ENCODE measurements around the gene SPRED2.

SPRED2 gene, protein sequence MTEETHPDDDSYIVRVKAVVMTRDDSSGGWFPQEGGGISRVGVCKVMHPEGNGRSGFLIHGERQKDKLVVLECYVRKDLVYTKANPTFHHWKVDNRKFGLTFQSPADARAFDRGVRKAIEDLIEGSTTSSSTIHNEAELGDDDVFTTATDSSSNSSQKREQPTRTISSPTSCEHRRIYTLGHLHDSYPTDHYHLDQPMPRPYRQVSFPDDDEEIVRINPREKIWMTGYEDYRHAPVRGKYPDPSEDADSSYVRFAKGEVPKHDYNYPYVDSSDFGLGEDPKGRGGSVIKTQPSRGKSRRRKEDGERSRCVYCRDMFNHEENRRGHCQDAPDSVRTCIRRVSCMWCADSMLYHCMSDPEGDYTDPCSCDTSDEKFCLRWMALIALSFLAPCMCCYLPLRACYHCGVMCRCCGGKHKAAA

DNA sequence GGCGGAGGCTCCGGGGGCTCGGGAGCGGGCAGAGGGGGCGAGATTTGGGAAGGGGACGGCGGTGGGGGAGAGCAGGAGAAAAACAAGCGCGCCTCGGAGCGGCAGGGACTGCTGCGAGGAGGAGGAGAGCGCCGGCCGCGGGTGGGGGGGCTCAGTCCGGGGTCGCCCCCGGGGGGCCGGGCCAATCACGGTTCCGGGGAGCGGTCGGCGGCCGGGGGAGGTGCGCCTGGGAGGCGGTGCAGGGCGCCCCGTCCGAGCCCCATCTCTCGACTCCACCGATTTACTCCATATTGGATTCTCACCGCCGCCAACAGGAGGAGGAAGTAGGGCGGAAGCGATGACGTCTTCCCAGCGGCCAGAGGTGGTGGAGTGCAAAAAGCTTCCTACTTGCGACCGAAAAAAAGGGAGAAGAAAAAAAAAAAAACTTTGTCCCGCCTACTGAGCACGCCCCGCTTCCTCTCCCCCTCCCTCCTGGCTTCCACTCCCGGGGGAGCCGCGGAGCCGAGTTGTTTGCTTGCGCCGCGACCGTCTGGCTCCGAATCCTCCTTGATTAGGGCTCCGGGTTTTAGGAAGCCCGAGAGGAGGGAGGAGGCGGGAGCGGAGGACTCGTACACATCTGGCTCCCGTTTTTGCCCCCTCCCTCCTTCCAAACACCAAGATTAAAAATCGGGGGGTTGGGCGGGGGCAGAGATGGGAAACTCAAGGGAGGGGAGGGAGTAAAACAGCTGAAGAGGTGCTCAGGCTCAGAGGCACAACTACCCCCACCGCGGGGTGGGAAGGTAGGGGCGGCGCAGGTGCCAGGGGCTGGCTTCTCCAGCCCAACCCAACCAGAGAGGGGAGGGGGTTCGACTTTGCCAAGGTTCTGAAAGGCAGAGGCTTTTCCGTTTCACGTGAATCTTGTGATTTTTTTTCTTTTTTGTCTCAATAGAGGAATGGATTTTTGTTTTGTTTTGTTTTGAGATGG lies at the start of gene SPRED2:
Gene SPRED2, minus strand, starts transcription at position 373 of the 964 bp plus-strand sequence. CDS start 612 bp downstream, outside the sequence.
- peak; percentile 65 for DNase-seq

DNA sequence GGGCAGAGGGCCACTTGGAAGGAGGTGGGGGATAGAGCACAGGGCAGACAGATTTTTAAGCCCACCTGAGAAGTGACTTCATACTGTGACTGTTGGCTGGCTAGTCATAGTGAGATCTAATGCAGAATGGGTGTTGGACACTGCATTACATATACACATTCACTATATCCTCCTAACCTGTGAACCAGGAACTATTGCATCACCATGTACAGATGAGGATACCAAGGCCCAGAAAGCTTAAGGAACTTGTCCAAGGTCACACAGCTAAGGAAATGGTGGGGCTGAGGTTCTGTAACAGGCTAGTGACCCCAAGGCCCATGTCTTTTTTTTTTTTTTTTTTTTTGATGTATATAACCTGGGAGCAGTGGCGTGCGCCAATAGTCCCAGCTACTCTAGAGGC lies 49.6 kb upstream of the SPRED2 start:
- DNase-seq, result no peak

DNA sequence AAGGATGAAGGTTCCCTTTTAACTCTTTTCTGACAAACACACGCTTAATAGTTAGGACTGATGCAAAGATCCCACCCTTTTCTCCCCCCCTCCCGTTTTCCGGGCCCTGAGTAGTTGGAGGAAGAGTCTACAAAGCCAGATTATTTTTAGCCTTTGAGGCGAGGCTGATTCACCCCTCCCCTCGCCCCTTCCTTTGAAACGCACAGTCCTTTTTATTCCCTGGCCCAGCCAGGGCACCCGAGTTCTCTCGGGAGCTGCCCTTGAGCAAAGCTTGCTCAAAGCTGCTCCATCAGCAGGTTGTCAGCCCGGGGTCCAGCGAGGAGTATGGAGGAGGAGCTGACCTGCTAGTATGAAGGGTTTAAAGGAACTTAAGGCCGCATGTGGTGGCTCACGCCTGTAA lies 47.1 kb upstream of the SPRED2 start:
- DNase-seq, result no peak

DNA sequence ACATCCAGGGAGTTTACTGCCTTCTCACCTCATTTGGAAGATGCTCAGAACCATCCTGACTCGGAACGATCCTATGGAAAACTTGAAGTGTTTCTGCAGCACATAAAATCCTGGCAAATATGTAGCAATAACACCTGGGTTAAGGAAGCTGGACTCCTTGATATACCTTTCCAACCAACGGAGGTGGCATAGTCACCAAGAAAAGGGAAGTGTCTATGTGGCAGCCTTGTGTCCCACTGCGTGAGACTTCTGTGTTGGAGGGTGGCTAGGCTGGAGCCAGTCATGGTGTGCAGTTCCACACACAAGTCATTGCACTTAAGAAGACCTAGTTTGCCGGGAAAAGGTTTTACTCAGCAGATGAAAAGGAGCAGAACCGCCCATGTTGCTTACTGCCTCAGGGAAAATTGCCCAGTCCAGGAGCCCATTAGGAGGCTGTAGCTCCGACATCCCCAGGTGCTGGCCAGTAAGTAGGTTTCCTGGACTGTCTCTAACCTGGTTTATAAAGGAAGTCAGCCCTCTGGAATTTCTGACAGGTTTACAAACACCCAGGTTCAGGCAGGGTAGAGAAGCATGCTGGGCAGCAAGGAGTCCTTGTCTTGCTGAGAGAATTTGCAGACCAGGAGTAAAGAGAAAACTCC lies 46.2 kb upstream of the SPRED2 start:
- DNase-seq, result no peak

DNA sequence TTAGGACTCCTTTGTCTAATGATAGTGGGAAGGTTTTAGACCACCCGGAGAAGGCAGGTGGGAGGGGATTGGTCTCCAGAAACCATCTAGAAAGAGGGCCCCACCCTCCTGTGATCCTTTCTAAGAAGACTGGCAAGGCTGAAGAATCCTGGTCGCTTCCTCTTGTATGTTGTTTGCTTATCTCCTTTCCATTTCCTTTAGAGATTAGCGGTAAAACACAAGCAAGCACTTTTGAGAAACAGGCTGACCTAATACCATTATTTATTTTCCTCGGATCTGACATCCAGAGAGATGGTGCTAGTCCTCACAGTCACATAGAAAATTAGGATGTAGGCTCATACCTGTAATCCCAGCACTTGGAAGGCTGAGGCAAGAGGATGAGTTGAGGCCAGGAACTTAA lies 45.2 kb upstream of the SPRED2 start:
- no peak for DNase-seq

DNA sequence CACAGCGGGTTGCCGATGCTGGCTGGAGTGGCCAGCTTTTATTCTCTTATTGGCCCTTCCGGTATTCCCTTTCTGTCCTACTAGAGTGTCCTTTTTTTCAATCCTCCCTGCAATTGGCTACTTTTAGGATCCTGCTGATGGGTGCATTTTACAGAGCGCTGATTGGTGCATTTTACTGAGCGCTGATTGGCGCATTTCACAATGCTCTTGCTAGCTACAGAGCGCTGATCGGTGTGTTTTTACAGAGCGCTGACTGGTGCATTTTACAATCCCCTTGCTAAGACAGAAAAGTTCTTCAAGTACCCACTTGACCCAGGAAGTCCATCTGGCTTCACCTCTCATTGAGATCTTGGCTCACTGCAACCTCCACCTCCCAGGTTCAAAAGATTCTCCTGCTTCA lies 44.4 kb upstream of the SPRED2 start:
- DNase-seq, result no peak

DNA sequence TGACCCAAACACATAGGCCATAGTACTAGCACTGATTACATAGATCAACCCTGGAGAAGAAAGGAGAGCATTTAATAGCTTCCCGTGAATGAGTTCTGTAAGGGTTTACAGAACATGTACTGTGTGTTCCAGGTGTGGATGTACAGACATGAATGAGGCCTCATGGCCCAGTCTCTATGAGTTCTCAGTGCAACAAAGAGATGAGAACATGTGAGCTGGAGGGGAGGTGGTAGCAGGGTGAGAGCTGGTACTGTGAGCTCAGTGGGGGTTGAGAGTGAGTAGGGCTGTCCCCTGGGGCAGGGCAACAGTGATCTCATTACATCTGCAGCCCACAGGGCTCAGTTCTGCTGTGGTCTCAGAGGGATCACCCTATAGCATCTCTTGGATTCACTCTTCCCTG lies 42.6 kb upstream of the SPRED2 start:
- DNase-seq, result no peak

DNA sequence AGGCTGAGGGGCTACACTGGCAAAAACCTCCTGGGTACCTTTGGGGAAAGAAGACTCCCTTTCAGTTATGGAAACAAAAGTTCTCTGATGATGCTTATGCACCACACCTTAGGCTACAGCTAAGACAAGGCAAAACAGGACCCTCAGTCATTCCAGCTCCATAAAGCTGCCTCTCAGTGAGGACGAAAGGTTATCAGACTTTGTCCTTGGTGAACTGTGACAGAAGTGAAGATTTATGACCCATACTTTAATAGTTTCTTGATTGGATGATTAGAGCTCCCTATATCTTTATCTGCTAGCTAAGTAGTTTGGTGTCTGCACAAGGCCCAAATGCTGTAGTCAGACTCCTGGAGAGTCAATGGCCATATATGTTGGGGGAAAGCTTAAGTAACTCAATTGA lies 40.6 kb upstream of the SPRED2 start:
- DNase-seq, result no peak

DNA sequence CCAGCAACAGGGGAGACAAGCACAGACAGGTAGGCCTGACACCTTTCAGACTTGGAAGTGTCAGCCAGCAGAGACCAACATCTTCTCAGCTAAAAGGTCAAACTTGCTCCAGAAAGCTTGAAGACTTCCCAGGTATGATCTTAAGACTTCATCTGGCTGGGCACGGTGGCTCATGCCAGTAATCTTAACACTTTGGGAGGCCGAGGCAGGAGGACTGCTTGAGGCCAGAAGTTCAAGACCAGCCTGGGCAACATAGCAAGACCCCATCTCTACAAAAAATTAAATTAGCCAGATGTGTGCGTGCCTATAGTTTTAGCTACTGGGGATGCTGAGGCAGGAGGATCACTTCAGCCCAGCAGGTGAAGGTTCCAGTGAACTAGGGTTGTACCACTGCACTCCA lies 39.0 kb upstream of the SPRED2 start:
- no peak for DNase-seq

DNA sequence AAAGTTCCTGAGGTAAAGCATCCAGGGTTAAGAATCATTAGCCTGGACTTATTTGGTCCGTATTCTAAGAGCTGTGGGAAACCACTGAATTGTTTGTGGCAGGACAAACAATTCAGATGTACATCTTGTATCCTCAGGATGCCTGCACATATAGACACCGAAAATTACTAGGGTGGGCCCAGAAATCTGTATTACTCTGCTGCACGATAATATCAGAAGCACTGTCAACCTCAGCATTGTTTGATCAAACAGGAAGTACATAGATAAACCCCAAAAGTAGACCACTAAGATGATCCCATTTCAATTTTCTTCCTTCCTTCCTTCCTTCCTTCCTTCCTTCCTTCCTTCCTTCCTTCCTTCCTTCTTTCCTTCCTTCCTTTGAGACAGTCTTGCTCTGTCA lies 34.2 kb upstream of the SPRED2 start:
- no peak for DNase-seq

DNA sequence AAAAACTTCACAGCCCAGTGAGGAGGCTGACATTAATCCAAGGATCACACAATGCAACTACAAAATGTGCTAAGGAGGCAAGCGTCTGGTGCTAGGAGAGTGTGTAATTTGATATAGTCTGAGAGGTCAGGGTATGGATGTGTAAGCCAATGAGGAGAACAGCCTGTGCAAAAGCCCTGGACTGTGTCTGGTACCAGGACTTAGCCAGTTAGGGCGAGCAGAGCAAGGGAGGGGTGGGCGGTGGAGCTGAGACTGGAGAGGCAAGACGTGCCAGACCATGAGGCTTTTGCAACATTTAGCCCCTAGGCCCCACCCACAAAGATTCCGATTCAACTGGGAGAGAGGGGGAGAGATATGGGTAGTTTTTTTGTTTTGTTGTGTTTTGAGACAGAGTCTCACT lies 33.5 kb upstream of the SPRED2 start:
- DNase-seq, result no peak

DNA sequence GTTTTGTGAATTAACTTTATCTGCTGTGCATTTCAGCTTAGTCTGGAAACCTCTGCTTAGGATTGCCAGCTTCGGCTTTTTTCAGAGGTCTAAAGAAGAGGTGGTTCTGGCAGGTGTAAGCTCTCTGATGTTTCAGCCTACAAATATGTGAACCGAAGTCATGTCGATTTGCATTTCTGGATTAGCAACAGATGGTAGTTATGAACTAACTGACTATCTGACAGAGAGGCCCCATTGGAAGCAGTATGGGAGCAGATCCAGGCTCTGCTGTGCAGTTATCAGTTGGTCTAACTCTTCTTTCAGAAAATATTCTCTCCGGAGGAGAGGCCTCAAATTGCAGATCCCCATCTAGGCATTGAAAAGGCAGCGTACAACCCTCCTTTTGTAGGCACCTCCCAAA lies 32.7 kb upstream of the SPRED2 start:
- no peak for DNase-seq

DNA sequence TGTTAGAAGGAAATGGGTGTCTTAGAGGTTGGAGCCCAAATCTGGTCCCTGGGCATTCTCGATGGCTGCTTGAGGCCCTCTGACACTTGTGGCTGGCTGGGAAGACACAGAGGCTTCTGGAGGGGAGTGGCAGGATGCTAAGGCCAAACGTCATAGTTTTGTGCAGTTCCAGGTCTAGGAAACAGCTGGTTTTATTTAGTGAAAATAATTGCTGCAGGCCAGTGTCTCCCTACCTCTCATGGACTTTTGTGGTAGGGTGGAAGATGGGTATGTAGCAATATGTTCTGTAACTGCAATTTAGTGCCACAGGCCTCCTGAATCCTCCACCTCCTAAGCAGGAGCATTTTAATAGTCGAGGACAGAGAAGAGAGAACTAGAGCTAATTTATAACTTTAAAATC lies 32.2 kb upstream of the SPRED2 start:
- no peak for DNase-seq

DNA sequence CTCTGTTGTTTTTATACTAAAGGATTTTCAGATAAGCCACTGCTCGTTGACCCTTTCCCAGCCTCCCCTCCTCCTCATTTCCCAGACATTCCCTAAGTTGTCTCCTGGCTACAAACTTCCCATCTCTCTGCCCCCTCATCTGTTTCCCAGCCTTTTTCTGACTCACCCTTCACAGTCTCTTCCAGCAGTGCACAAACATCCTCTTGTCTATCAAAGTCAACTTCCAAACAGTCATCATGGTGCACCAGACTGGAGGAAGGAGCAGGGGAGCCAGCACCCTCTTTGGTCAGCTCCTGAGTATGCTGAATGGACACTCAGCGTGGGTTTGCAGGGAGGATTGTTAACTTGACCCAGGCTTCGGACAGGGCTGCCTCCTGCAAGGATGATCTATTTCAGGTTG lies 26.6 kb upstream of the SPRED2 start:
- no peak for DNase-seq

DNA sequence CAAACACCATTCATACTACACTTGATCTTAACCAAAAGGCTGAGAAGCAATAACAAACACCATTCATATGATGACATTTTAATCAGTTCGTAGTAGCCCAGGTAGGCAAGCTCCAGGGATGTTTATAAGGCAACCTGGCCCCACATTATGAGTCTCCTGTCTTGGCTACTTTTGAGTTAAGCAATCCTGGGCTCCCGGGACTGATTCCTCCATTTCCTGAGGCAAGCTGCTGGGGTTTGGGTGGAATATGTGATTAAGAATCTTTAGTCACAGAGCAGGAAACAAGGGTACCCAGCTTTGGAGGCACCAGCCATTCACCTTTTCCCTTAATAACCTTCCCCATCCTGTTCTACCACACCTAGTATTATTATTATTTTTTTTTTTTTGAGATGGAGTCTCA lies 24.5 kb upstream of the SPRED2 start:
- DNase-seq, result no peak

DNA sequence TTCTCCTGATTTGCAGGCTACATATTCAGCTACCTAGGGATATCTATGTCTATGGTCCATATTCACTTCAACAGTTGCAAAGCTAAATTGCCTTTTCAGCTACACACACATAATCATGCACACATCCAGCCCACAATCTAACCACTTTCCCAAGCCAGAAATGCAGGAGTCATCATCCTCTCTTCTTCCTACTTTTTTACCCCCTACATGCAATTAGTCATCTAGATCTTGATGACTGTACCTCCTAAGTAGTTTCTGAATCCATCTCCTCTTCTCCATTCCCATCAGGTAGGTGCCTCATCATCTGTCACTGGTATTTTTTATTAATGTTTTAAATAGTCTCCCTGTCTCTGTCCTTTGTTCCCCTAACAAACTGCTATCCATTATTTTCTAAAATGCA lies 23.7 kb upstream of the SPRED2 start:
- DNase-seq, result no peak

DNA sequence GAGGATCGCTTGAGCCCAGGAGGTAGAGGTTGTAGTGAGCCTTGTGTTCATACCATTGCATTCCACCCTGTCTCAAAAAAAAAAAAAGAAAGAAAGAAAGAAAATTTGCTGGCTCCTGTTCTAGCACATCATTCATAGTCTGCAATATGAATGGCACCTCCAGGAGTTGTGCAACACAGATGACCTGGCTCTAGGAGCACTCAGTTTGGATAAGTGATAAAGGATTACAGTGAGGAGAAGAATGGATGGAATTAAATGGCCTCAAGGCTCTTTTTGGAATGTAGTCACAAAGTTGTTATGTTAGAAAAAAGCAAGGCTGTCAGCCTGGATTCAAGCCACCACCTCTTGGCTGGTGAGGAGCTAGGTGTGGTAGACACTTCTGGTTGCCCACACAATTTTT lies 21.5 kb upstream of the SPRED2 start:
- no peak for DNase-seq

DNA sequence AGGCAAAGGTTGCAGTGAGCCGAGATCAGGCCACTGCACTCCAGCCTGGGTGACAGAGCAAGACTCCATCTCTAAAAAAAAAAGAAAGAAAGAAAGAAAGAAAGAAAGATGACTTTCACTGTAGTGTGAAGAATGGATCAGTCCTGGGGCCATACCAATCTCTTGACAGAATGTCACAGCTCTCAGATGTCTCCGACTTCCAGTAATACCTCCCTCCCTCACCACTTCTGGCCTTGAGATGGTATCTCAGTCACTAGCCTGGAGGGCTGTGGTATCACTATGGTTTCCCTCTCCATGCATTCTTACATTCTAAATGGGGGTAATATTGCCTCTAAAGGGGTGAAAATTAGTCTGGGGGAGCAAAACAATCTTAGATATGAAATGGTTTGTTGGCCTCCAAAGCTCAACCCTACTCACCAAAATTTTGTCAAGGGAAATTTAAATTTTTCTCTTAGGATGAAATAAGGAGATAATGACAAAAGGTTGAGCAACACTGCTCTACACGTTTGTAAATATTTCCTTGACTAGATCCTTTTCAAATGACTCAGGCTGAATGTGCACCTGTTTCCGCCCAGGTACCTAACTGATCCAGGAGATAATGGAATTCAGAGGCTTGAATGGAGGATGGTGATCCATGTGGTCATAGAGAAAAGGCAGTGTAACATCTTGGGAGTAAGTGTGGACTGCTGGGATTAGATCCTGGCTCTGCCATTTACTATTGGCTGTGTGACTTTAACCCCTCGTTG lies 19.9 kb upstream of the SPRED2 start:
- DNase-seq, result no peak

DNA sequence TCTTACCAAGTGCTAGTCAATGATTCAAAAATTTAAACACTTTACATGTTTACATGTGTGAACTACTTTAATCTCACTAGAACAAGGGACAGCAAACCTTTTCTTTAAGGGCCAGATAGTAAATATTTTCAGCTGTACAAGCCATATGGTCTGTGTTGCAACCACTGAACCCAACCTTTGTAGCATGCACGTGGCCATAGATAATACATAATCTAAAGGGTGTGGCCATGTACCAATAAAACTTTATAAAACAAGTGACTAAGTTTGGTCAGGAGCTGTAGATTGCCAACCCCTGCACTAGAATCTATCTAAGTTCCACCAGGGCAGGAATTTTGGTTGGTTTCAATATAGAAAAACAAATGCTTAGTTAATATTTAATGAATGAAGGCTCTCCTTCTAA lies 18.4 kb upstream of the SPRED2 start:
- no peak for DNase-seq

DNA sequence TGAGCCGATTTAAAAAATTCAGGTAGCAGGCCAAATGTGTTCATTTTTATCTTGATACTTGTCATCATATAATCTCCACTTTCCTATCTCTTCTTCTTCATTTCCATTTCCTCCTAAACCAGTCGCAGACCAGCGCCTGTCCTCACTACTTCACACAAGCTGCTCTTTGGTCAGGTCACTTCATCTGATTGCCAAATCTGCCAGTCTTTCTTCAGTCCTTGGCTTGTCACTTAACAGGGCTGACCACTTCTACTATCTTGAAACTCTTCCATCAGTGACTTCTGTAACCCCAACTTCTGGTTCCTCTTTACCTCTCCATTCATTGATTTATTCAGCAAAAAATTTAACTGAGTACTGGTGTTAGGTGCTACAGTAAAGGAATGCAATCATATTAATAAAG lies 18.0 kb upstream of the SPRED2 start:
- no peak for DNase-seq

DNA sequence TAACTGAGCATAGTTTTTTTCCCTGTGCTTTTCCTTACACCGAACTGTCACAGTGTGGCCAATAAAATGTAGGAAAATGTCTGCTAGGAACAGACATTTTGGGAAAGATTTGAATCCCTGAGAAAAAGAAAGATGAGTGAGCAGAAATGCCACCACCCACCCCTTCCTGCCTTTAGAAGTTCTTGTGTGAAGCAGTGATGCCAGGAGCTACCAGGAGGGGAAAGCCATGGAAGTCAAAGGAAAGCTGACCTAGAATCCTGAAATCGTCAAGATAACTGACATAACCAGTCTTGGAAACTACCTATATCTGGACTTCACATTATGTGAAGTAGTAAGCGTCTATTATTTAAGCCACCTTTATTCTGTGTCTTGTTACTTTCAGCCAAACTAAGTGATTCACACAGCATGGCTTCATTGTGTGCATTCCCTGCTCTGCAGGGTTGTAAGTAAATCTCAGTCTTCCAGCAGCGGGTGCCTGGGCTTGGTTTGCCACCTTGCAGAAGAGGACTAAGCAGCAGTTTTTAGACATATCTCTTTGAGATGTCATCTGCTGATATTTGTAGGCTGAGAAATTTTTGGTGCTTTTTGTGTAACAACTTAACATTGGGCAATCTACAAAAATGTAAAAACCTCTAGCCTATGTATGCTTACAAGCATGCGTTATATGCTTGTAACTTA lies 11.2 kb upstream of the SPRED2 start:
- no peak for DNase-seq

DNA sequence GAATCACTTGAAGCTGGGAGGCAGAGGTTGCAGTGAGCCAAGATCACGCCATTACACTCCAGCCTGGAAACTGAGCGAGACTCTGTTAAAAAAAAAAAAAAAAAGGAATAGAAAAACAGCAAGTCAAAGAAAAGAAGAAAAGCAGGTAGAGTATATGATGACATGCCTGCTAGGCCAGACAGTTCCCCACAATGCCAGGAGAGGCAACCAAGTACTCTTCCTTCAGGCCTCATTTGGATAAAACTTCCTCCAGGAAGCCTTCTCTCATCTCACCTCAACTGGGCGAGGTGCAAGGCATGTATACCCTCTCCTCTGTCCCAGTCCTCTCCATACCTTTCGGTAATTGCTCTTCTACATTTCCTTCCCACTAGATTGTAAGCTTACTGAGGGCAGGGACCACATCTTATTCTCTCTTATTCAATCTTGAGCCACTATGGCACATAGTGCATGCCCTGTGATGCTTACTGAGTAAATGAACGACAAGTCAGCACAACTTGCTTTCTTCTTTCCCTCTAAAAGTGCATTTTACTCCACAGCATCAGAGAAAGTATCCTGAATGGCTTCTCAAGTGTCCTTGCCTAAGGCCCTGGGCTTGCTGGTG lies 10.1 kb upstream of the SPRED2 start:
- no peak for DNase-seq

Data from CD4-positive, alpha-beta T cell treated with Interleukin-6 for 4 hours (primary cell).